Muscle of arm (tissue), 14 donors: Measurements from ENCODE around the gene TRIP4. TPM values are rescaled to one million over a fixed set of nuclear protein-coding genes. Genes with fewer than 3 reads are reported as not detected.
"Not testable (repeated sequence)": the region's sequence is repeated elsewhere in the genome, so short reads cannot be mapped to it uniquely, and the experiment has no call there.

Source experiments
- DNase-seq: peaks from one replicate; pipeline ENCODE4 v3.0.0-alpha.2; 2013
- long read RNA-seq, 11 donors: transcript quantifications; one replicate each; lab custom pipeline, GENCODE V29; 2026
- polyA plus RNA-seq, 12 donors: library from polyadenylated mRNA; unstranded; fragments of 120-200 nt; gene quantifications; one replicate each; pipeline ENCODE4 v1.2.1, GENCODE V29; 2013; ENCODE audit not compliant: insufficient read length in 12 of 12

The TRIP4 gene
- polyA plus RNA-seq: 10 to 100 TPM in 11 of 12 donors, not detected in 1; 17.1 to 32.9 (median 28.2) TPM
- long read RNA-seq, donor 1, transcript TRIP4-201 (13 exons, 2,045 nt): major isoform, 5 of 5 reads
- long read RNA-seq, donor 1, partial matches to known transcripts: 0 of 5 reads
- long read RNA-seq, donor 1, other reads (novel, unspliced or antisense): 0 of 5 reads
- long read RNA-seq, donor 2, transcript TRIP4-201 (13 exons, 2,045 nt): major isoform, 5 of 5 reads
- long read RNA-seq, donor 2, partial matches to known transcripts: 0 of 5 reads
- long read RNA-seq, donor 2, other reads (novel, unspliced or antisense): 0 of 5 reads
- long read RNA-seq, donor 3, partial matches to known transcripts: 0 of 2 reads
- long read RNA-seq, donor 3, other reads (novel, unspliced or antisense): 0 of 2 reads
- long read RNA-seq, donor 4, partial matches to known transcripts: 0 of 1 reads
- long read RNA-seq, donor 4, other reads (novel, unspliced or antisense): 0 of 1 reads
- long read RNA-seq, donor 5, partial matches to known transcripts: 0 of 4 reads
- long read RNA-seq, donor 5, other reads (novel, unspliced or antisense): 0 of 4 reads
- long read RNA-seq, donor 6, partial matches to known transcripts: 0 of 2 reads
- long read RNA-seq, donor 6, other reads (novel, unspliced or antisense): 0 of 2 reads
- long read RNA-seq, donor 7, partial matches to known transcripts: 0 of 1 reads
- long read RNA-seq, donor 7, other reads (novel, unspliced or antisense): 0 of 1 reads
- long read RNA-seq, donor 8, transcript TRIP4-201 (13 exons, 2,045 nt): major isoform, 7 of 7 reads
- long read RNA-seq, donor 8, partial matches to known transcripts: 0 of 7 reads
- long read RNA-seq, donor 8, other reads (novel, unspliced or antisense): 0 of 7 reads
- long read RNA-seq, donor 9, partial matches to known transcripts: 0 of 2 reads
- long read RNA-seq, donor 9, other reads (novel, unspliced or antisense): 0 of 2 reads
- long read RNA-seq, donor 10, partial matches to known transcripts: 0 of 4 reads
- long read RNA-seq, donor 10, other reads (novel, unspliced or antisense): 0 of 4 reads
- long read RNA-seq, donor 11, transcript TRIP4-201 (13 exons, 2,045 nt): major isoform, 6 of 7 reads
- long read RNA-seq, donor 11, partial matches to known transcripts: 0 of 7 reads
- long read RNA-seq, donor 11, other reads (novel, unspliced or antisense): 0 of 7 reads

DNA sequence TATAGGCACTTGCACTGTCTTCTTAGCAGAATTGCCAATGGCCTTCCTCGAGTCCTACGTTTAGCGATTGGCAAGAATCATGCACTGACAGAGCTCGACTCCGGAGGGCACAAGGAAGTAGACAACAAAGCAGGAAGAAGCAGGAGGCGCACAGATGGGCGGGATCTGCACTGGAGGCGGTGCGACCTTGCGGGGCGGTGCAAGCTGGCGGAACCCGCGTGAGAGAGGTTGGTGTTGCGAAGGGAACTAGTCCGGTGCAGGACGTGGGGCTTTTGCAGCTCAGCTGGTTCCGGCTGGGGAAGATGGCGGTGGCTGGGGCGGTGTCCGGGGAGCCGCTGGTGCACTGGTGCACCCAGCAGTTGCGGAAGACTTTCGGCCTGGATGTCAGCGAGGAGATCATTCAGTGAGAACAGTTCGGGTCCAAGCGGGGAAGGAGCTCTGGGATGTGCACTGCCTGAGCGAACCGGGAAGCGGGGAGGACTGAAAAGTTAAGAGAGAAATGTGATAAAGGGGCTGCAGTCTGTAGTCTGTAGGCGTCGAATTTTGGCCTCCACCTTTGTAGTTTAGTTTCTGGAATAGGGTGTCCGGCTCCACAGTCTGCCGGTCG is at the start of gene TRIP4:
Gene TRIP4 (plus strand): TSS at position 275 of the 607 bp plus-strand sequence. CDS start 28 bp downstream, at position 303.
- DNase-seq: peak; percentile 94

DNA sequence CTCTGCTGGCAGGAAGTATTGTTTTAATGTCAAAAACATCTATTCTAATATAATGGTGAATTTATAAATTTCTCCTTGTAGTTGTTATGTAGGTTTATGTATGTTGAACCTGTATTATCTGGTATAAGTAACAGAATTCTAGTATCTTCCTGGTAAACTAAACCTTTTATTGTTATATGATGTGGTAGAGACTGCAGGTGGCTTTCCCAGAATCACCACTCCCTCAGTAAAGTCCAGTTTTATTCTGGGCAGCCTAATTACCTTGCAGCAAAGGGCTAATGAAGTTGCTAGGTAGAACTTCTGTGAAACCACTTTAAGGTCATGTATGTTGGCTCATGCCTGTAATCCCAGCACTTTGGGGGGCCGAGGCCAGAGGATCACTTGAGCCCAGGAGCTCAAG is 47.3 kb upstream of the TRIP4 start:
- no peak for DNase-seq

DNA sequence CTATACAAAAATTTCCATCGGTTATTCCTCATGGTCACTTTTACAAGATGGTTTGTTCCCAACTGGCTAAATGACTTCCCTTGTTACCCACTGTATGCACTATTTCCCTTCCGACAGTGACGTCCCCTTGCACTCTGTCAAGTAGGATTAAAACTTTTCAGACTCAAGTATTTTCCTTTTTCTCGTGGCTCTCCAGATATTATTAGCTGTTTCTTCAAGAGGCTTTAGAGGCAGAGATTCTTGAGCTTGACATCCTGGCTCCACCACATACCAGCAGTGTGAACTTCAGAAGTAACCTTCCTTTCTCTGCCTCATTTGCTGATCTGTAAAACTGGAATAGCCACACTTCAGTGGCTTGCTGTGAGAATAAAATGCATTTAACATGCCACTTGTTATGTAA is 45.7 kb upstream of the TRIP4 start:
- DNase-seq: no peak

DNA sequence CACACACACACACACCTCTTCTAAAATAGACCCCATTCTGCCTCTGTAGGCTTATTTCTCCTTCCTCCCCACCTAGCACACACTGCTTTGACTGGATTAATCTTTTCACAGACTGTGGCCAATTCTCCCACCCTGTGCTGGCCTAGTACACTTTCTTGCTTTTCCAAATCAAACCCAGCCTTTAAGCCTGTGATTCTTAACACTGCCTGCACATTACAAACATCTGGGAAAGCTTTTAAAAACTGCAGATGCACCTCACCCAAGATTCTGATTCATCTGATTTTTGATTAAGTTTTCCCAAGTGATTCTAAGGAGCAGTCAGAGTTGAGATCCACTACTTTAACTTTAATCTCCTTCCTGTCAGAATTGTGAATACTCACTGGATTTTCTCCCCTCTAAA is 44.4 kb upstream of the TRIP4 start:
- DNase-seq: peak; percentile 10

DNA sequence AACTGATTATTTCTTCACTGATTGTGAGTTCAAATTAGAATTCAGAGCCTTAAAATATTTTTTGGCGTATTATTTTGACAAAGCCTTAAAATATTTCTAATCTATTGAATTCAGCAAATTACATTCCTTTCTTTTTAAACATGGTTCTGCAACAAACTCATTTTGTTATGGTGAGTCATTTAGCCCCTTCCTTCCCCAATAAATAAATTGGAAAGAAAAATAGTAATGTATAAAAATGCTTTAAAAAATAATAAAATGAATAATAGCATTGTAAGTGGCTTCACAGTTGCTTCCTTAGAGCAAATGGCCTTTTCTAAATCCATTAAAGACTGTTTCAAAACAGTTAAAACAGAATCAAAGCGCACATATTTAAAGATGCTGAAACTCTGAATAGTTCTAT is 43.8 kb upstream of the TRIP4 start:
- no peak for DNase-seq

DNA sequence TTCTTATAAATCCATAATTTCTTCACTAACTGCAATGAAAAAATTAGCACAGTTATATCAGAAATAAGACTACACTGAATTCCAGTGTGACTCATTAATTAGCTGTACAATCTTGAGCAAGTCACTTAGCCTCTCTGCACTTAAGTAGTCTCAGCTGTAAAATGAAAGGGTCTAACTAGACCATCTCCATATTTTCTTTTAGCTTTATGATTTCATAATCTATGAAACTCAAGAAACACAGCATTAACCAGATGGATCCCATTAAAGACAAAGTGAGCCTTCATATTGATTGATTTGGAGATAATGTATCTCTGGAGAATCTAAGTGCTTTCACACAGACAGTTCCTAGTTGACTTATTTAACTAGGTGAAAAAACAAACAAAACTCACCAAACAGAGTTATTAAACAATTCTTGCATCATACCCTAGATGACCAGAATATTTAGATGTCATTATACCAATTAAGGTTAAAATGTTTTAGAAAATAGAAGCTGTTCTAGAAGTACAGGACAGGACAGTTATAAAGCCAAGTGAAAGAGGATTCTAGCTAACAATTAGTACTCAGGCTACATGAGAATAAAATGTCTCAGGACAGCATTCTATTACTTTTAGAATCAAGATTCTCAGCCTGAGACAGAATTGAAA is 42.9 kb upstream of the TRIP4 start:
- DNase-seq: no peak

DNA sequence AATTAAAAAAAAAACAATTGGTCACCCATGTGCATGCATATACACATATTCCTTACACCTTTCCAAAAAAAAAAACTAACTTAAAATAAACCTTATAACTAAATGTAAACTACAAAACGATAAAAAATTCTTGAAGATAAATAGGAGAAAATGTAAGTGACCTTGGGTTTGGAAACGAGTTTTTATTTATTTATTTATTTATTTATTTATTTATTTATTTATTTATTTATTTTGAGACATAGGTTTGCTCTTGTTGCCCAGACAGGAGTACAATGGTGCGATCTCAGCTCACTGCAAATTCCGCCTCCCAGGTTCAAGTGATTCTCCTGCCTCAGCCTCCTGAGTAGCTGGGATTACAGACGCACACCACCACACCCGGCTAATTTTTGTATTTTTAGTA is 41.4 kb upstream of the TRIP4 start:
- DNase-seq: not testable (repeated sequence)

DNA sequence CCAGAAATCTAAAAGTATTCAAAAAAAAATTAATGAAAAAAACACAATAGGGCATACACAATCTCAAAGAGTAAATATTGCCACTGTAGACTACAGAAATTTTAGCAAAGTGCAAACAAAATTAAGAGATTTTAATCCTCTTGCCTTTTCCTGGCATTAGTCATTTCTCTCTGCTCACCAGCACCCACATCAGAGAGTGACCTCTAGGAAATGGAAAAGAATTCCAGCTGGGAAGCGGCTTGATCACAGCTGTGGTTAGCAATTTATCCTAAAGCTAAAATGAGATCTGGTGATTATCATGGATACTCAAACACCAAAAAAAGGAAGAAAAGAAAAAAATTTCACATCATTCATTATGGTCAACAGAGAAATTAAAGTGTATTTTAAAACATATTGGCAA is 39.2 kb upstream of the TRIP4 start:
- no peak for DNase-seq

DNA sequence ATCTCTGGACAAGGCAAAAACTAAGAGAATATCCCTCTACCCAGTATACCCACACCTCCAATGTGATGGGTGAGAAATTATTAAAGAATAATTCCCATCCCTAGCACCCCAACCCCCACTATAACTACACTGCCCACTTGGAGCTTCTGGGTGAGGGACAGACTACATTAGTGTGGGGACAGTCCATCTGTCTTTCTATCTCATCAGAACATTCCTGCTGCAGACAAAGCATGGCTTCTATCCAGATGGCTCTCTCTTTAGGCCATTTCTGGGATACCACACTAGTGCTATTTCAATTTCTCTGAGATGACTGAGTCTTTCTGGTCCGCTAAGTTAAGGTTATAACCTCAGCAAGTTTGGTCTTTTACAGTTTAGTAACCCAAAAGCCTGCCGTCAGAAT is 38.3 kb upstream of the TRIP4 start:
- no peak for DNase-seq

DNA sequence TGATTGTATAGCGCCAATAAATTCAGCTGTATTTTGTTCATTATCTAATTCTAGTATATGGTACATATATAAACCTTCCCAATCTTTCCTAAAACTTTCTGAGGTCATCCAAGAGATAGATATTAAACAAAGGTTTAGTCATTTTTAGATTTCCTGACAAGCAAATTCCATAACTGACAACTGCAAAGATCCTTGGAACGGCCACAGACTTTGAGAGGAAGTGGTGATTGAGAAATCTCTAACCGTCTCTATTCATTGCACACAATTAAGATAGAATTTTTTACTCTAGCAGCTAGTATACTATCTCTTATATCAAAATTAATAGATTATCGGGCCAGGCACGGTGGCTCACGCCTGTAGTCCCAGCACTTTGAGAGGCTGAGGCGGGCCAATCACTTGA is 36.4 kb upstream of the TRIP4 start:
- DNase-seq: no peak

DNA sequence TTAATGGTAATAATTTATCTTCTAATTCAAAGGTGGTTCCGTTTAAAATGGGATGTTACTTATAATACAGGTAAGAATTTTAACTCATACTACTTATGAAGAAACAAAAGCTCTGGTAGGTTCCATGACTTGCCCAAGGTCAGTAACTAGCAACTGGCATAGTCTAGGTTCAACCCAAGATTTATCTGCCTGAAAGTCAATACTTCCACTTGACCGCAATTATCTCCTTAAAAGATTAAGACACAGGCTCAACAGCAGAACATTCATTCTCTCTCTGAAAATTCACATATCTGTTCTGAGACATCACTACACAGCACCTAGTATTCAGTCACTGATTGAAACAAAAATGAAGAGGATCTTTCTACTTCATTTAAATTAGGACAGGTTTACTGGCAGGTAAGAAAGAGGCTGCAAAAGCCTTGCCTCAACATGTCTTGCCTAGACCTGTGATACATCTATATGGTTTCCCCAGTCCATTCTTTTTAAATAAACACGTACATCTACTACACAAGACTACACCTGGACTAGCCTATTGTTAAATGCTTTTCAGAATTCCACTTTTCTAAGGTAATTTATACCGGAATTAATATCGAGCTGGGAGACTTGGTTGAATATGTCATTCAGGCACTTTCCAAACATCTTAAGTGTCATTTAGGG is 32.8 kb upstream of the TRIP4 start:
- DNase-seq: no peak

DNA sequence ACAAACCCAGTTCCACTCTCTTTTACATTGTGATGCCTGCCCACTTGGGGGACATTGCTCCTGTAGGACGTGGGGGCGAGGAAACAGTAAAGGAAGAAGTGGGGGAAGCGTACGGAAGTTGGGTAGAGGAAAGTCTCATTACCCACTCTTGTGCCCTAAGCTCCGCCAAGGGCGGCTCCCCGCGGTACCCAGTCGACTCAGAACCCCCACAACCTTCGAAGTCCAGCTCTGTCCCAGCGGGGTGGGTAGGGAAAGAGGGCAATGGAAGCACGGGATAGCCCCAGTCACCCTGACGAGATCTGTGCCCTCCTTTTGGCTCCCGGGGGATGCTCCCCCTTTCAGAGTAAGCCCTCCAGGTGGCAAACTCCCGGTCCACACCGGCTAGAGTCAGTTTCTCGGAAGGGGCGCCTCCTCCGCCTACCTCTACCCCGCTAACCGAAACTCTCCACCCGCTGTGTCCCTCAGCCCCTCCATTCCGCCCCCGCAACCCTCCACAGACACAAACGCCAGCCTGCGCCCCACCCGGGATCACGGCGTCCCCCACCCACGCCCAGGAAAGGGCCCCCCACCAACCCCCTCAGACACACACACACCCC is 32.2 kb upstream of the TRIP4 start:
- DNase-seq: peak; percentile 19

DNA sequence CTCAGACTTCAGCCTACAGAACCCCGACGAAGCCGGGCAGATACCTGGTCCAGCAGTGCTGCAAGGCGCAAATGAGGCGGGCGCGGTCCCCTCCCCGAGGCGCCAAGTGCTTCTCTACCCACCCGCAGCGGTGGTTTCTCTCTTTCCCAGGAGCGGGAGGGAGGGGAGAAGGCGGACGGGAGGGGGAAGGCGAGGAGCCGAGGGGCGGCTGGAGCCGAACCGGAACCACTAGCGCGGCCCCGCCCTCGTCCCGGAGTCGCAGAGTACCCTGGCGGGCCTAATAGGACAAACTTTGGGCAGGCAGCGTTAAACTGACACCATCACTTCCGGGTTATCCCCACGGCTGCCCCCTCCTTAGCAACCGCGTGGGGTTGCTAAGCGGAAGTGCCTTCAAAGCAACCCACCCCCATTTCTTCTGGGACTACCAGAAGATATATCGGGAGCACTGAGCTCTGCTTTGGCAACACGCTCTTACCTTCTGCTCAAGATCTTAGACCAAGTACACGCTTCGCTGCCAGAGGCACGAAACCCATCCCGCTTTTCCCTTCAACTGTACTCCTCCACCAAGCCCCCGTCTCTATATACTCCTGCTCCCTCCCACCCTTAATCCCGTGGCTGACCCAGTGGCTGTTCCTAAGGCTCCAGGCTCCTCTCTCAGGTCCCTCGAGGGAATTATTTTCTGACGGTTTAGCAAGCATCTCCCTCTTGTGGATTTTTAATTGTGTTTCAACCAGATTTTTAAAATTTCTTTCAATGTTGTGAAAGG is 31.5 kb upstream of the TRIP4 start, which contains the start of gene CSNK1G1:
Gene CSNK1G1 (minus strand): TSS at position 230 of the 766 bp plus-strand sequence. CDS start 55,674 bp downstream, outside the sequence.
- DNase-seq: peak; percentile 98

DNA sequence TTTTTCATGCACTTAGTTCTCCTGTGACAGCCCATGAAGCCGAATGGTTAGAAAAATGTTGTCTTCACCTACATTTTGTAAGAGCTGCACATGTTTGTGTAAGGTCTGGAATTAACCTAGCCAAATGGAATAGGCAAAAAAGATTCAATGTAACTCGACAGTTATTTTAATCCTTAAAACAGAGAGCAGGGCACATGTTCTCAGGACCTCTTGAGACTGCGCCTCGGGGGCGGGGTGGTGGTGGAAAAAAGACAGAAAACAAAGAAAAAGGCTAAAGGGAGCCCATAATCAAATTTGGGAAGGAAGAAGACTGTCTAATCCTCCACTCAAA is 31.0 kb upstream of the TRIP4 start:
- DNase-seq: no peak

DNA sequence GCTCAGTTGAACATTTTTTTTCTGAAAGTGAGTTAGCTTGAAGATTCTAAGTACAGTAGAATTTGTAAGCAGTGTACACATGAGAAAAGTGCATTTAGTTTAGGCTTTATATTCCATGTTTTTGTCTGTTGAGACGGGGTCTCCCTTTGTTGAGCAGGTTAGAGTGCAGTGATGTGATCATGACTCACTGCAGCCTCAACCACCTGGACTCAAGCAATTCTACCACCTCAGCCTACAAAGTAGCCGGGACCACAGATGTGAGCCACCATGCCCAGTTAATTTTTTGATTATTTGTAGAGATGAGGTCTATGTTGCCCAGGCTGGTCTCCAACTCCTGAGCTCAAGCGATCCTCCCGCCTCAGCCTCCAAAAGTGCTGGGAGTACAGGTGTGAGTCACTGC is 26.4 kb upstream of the TRIP4 start:
- DNase-seq: no peak

DNA sequence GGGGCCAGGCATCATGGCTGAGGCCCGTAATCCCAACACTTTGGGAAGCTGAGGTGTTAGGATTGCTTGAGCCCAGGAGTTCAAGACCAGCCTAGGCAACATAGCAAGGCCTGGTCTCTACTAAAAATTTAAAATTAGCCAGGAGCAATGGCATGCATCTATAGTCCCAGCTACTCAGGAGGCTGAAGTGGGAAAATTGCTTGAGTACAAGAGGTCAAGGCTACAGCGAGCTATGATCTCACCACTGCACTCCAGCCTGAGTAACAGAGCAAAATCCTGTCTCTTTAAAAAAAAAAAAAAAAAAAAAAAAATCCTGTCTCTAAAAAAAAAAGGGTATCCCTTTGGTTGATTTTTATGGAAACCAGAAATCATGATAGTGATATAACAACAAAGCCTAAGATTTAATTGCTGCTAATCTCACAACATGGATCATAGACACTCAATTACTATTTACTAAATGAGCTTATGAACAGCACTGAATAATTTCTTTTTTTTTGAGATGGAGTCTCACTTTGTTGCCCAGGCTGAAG is 18.5 kb upstream of the TRIP4 start:
- no peak for DNase-seq

DNA sequence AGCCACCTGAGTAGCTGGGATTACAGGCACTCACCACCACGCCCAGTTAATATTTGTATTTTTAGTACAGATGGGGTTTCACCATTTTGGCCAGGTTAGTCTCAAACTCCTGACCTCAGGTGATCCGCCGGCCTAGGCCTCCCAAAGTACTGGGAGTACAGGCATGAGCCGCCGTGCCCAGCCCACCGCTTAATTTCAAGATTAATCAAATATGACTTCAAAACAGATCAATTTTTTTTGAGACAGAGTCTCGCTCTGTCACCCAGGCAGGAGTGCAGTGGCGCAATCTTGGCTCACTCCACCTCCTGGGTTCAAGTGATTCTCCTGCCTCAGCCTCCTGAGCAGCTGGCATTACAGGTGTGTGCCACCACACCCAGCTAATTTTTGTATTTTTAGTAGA is 16.3 kb upstream of the TRIP4 start:
- DNase-seq: not testable (repeated sequence)

DNA sequence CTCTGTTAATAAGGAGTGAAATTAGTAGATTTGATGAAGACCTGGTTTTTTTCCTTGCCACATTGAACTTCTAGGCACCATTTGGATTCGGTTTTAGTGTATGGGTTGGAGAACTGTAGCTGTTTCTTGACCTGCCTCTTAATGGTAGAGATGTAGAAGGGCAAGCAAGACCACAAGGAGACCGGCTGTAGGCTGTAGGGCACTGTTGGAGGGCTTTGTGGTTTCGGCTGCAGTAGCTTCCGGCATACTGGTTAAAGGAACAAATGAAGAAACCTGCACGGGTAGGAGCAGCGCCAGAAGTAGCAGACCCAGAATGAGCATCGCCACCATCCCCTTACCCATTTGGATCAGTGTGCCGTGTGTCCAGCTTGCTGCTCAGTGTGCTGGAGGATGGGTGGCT is 14.3 kb upstream of the TRIP4 start:
- no peak for DNase-seq
